ENCODE data around the gene PKN2.

The PKN2 gene

DNA sequence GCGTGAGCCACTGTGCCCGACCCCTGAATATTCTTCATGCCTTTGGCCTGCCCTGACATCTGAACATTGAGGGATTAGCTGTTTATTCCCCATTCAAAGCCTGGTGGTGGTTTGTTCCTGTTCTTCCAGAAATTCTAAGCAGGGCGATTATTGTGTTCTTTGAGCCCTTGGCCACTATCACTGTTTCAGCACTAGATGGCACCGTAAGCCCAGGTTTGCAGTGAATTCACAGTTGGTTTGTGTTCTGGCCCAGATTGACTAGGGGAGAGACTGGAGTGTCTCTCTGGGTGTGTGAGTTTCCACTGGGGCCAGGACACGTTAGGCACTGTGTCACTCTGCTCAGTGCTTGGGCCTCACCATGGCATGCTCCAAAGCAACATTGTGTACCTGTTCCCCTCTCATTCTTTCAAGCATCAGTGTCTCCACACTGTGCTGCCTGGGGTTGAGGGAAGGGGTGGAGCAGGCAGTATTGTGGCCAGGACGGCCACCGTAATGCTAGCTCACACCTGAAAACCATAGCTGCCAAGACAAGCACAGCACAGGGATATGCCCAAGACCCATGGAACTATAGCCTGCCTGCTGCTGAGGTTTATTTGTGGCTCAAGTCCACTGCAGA is 52.7 kb downstream of the PKN2 start:
- no peak for DNase-seq

DNA sequence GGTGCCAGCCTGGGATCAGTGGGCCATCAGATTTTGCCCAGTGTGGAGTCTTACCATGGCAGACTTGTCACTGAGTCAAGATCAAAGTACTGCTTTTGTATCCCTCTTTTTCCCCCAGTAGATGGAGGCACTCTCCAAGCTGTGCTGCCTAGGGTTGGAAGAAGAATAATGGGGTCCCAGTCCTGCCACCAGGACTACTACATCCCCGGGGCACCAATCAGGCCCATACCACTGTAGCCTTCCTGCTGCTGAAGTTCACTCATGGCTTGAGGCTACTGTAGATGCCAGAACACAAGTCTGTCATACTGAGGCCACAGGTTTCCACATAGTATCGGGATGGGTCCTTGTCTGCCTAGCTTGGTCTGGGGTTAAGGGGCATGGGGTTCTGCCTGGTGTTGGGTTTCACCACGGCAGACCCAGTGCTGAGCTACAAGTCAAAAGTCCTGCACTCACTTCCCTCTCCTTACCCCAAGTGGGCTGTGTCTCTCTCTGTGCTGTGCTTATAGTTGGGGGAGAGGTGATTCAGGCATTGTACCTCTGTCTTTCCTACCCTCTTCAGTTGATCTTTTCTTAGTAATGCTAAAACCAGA is 53.4 kb downstream of the PKN2 start:
- DNase-seq = no peak

DNA sequence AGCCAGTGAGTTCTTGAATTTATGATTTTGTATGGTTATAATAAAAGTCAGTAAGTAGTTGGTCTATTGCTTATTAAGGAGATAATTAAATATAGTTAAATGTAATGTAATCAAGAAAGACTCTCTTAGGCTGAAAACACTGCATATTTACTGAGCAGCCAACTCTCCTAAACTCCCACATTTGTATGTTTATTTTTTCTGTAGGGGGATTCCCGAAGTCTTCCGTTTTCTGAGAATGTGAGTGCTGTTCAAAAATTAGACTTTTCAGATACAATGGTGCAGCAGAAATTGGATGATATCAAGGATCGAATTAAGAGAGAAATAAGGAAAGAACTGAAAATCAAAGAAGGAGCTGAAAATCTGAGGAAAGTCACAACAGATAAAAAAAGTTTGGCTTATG is 56.7 kb downstream of the PKN2 start:
- DNase-seq = no peak

DNA sequence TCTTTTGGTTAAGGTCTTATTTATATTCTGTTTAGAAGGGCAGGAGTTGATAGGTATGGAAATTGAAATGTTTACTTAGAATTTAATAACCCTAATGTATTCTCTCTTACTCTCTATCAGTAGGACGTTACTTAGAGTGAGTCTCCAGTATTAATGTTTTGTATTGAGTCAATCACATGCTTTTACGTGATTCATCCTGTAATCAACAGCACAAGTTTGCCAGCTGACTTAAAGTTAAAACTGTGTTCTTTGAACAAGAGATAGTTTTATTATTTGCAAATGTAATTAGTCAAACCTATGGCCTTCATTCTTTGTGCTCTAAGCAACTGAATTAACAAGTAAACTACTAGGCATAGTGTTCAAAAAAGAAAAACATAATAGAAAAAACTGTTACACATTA is 57.3 kb downstream of the PKN2 start:
- DNase-seq = no peak

DNA sequence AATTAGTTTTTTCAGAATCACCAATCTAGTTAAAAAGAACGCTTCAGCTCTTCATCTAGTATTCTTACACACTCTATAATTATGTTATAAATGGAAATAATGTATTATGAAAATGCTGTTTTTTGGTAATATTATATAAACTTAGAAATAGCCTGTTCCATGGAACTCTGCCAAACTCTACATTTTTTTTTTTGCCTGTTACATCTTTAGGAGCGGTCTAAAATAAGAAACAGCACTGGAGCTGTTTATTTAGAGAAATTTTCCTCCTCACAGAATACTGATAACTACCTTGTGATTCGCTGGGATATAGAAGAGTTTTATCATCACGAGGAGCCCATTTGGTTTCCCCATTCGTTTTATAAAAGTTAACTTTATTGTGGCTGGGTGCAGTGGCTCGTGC is 58.5 kb downstream of the PKN2 start:
- no peak for DNase-seq

DNA sequence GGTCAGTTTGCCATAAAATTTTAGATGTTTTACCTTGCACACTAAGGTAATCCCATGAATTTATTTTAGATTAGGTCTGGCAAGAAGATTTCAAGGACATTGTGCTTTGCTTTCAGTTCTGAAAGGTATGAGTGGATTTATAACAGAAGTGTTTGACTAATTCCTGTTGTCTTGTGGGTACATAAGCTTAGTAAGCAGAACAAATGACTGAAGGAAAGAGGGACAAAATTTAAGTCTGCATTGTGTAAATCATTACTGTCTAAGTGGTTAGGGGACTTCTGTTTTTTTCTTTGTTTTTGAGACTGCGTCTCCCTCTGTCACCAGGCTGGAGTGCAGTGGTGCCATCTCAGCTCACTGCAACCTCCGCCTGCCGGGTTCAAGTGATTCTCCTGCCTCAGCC is 60.1 kb downstream of the PKN2 start:
- no peak for DNase-seq

DNA sequence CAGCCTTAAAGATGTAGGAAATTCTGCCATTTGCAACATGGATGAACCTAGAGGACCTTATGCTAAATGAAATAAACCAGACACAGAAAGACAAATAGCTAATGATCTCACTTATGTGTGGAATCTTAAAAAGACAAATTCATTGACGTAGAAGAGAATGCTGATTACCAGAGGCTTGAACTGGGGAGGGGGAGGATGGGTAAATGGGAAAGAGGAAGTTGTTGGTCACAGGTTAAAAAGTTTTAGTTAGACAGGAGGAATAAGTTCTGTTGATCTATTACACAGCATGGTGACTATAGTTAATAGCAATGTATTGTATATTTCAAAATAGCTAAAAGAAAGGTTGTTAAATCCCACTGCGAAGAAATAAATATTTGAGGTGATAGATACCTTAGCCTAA is 62.8 kb downstream of the PKN2 start:
- DNase-seq = no peak

DNA sequence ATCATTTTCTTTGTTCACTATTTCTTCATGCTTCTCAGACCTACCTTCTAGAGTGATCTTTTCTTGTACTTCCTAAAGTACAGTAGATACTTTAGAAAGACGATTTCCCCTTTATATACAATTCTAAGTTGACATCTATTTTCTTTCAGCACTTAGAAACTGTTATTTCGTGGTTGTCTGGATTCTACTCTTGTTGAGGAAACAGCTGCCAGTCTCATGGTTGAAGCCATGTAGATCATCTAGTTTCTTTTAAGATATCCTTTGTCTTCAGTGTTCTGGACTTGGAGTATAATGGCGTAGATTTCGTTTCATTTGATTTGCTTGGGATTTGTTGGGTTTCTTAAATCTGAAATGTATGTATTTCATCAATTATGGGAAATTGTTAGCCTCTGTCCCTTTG is 67.6 kb downstream of the PKN2 start:
- no peak for DNase-seq

DNA sequence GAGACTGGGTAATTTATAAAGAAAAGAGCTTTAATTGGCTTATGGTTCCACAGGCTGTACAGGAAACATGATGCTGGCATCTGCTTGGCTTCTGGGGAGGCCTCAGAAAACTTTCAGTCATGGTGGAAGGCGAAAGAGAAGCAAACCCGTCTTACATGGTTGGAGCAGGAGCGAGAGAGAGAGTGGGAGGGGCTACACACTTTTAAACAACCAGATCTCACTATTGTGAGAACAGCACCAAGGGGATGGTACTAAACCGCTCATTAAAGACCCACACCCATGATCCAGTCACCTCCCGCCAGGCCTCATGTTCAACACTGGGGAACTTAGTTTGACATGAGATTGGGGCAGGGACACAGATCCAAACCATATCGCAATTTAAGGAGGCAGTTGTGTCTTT is 69.4 kb downstream of the PKN2 start:
- no peak for DNase-seq

DNA sequence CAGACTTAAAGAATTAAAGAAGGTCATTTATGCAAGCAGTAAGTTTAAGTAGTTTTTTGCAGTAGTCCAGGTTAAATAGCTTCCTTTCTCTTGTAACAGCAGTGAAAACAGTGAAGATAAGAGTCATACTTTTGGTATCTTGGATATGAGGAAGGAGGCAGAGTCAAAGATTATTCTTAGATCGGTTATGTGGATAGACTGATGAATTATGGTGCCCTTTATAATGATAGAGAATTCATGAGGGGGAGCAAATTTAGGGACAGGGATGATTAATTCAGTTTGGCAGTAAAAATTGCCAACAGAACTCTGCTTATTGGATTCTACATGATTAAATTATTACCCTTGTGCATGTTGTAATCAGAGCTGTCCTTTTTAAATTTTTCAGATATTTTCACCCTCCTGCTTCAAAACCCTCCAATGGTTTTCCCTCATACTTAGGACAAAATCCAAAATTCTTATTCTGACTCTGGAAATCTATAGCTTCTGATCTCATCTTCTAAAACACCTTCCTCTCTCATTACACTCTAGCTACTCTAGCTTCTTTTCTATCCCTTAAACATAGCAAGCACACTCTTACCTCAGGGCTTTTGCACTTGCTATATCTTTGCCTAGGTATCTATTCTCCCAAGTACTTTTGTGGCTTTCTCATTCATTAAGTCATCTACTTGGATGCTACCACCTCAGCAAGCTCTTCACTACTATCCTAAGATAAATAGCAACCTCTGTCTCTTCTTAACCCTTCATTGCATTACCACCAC is 79.8 kb downstream of the PKN2 start:
- no peak for DNase-seq

DNA sequence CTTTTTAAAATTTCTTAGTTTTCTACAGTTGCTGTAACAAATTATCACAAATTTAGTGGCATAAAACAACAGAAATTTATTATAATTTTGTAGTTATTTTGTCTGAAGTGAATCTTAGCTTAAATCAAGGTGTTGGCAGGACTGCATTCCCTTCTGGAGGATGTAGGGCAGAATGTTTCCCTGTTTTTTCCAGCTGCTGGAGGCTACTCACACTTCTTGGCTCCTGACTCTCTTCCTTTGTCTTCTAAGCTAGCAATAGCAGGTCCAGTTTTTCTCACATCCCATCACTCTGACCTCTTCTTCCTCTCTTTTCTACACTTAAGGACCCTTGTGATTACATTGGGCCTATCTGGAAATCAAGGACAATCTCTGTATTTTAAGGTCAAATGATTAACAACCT is 84.1 kb downstream of the PKN2 start:
- no peak for DNase-seq

DNA sequence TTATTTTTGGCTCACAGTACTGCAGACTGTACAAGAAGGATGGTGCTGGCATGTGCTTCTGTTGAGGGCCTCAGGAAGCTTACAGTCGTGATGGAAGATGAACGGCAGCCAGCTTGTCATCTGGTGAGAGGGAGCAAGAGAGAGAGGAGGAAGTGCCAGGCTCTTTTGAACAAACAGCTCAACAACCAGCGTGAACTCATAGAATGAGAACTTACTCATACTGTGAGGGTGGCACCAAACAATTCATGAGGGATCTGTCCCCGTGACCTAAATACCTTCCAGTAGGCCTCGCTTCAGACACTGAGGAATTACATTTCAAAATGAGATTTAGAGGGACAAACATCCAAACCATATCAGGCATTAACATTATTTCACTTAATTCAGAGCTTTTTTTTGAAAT is 84.7 kb downstream of the PKN2 start:
- no peak for DNase-seq

DNA sequence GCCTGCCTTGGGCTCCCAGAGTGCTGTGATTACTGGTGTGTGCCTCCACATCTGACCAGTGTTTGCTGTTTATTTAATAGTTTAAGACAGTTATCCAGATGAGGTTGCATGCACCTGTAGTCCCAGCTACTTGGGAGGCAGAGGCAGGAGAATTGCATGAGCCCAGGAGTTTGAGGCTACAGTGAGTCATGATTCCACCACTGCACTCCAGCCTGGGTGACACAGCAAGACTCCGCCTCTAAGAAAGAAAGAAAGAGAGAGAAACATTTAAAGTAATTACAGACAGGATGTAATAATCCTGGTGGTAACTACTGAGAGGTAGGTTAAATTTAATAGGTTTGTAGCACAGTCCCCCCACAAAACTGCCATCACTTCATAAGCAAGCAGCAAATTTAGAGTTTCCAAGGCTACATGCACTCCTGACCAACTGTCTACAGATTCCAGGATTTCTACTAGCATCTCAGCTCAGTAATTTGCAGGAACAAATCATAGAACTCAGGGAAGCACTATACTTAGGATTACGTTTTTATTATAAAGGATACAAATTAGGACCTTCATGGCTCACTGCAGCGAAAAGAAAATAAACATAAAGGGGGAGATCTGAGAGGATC is 89.6 kb downstream of the PKN2 start:
- no peak for DNase-seq

DNA sequence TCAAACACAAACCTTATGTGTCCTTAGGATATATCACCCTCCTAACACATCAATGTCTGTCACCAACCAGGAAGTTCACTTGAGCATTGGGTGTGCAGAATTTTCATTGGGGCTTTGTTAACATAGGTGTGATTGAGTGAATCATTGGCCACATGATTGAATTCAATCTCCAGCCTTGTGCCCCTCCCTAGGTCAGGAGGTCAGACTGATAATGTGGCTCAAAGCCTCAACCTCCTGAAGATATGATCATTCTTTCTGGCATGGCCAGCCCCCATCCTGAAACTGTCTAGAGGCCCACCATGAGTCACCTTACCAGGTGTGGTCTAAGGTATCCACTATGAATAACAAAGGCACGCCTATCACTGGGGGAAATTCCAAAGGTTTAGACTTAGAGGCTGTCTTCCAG is 90.1 kb downstream of the PKN2 start:
- DNase-seq = no peak

DNA sequence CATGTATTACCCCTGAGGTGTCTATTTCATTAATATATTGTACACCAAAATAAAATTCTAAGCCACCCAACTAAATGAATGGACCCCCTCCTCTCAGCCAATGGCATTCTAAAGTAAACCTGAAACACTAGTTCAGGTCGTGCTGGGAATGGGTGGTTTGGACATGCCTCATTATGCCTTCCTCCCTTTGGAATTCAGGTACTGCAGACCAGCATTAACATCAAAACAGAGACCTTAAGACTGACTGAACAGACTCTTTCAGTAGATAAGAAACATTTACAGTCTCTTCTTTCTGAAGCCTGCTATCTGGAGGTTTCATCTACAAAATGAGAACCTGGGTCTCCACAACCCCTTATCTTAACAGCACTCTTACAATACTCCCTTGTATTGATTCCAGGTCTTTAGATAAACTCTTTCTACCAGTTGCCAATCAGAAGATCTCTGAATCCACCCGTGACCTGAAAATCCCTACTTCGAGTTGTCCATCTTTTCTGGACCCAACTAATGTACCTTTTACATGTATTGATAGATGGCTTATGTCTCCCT is 93.6 kb downstream of the PKN2 start:
- DNase-seq = no peak

DNA sequence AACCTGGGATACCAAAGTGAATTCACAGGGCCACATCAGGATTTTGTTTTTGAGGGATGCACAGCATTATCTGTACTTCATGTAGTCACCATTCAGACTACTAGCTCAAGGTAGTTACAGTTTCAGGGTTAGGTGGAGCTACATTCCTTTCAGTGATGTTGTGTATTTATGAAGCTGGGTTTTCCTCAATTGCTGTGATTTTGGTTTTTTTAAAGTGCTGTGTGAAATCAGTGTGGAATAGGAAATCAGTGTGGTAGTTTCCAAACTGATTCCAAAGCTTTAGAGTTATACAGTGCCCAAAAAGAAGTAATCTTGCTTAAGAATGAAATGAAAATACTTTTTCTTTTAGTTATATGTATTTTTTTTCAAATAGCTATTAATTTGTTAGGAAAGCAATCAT is 95.8 kb downstream of the PKN2 start:
- no peak for DNase-seq

DNA sequence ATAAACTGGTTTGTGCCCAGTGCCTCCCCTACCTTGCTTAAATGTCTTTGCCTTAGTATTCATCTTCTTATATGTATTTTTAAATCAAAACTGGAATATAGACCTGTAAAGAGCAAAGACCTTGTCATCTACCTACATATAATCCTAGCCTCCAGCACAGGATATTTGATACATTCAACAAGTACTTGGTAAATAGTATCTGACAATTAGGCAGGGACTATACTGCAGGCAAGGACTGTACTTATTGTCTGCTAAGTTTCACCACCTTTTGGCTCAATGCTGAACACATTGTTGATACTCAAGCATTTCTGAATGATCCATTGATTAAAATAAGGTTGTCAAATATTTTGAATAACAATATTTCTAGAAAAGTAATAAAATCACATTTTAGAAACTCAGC is 96.4 kb downstream of the PKN2 start:
- DNase-seq = no peak

DNA sequence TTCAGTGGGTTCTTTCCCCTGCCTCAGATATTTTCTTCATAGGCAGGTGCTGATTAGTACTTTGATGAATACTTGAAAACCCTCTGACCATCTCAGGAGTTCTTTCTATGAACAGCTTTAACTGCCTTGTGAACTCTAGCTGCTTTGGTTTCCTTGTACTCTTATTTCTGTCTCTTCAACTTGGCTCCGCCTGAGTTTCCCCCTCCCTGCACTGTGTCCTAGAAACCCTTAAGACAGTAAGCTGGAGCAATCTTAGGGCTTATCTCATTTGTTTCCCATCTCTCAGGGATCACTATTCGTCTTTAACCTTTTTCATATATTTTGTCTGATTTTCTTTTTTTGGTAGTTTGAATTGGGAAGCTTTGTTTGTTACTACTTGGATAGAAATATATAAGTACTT is 99.1 kb downstream of the PKN2 start:
- no peak for DNase-seq

DNA sequence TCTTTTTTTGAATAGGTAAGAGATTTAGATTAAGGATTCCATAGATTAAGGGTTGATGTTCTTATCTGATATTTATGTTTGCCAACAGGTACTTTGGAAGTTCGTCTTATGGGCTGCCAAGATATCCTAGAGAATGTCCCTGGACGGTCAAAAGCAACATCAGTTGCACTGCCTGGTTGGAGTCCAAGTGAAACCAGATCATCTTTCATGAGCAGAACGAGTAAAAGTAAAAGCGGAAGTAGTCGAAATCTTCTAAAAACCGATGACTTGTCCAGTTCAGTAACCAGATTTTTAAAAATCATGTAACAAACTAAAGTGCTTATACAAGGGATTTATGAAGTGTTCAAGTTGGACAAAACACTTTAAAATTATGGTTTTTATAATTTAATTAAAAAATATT is 100.5 kb downstream of the PKN2 start:
- DNase-seq = no peak

DNA sequence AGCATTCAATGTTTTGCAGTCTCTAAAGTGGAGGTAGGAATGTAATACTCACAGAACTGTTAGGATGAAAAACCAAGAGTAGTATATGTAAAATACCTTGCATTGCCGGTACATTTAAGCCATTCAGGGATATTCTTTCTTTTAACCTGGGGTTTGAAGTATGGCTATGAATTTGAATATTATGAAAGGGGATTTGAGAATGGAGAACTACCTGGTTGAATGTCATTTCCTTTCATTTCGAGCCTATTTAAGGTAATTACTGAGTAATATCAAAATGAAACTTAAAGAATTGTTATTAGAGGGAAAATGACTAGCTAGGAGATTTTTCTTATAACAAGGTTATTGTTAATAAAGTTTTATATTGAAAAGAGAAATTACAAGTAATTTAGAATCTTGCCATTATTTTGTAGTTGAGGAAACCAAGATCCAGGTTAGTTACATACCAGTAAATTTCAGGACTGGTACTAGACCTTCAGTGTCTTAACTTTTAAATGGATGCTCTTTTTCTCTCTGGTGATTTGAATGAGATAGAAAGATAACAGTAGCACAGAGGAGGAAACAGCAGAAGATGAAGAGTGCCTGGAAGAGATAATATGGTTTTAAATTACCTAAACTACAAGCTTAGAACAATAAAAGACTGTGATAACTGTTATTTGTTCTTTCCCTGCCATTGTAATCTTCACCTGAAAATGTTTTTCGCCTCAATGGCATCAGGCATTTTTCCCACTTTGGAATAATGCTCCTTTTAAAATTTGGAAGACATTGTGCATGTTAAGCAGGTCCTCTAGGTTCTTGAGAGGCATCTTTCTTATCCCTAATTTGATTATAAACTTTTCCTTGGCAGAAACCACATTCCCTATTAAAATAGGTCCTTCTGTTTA is 103.2 kb downstream of the PKN2 start:
- no peak for DNase-seq

DNA sequence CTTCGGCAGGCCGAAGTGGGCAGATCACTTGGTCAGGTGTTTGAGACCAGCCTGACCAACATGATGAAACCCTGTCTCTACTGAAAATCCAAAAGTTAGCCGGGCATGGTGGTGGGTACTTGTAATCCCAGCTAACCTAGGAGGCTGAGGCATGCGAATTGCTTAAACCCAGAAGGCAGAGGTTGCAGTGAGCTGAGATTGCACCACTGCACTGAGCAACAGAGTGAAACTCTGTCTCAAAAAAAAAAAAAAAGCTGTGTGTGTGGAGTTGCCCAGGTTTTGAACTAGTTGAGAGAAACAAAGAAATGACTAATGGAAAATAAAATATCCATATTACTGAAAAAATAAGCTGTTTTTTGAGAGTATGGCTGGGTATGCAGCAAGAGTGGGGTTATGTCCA is 107.1 kb downstream of the PKN2 start:
- no peak for DNase-seq

DNA sequence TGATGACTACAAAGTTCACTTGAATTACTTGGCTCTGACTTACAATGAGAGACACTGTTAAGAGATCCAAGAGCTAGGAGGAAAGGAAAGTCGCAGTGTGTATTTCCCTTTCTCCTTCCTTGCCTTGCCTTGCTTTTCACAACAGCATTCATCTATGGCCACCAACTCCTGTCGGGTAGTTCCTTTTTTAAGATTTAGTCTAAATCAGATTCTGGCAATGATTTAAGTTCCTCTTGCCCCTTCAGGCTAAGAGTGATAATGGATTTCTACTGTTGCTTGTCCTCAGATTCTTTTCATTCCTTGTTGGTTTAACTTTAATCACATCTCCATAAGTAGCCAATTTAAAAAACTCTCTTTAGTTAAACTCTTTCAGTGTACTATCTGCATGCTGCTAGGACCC is 115.4 kb downstream of the PKN2 start:
- no peak for DNase-seq
